Activated B cell treated with CpG ODN at 0.5 μM for 24 hours (primary cell): Measurements from ENCODE around the gene FANCC. TPM values are rescaled to one million over a fixed set of nuclear protein-coding genes. Genes with fewer than 3 reads are reported as not detected.
"Not testable (repeated sequence)": the region's sequence is repeated elsewhere in the genome, so short reads cannot be mapped to it uniquely, and the experiment has no call there.

Experiments used
- ATAC-seq: fragments of 200-7000 bp; cut with Tn5 transposase; one replicate; pipeline ENCODE4 v1.10.0; 2021; ENCODE audit warnings: low read depth, mild to moderate bottlenecking, moderate library complexity
- CTCF ChIA-PET: fragments of 350-600 bp; sonication (Branson Sonifier 250); formaldehyde crosslinking; loops from one replicate; lab custom pipeline; 2021; ENCODE audit warnings: antibody characterized with exemption; lab: Charles Lee
- POLR2A ChIA-PET: fragments of 350-600 bp; sonication (Branson Sonifier 250); formaldehyde crosslinking; loops from one replicate; lab custom pipeline; 2021; ENCODE audit warnings: antibody characterized with exemption; lab: Charles Lee
- DNase-seq: peaks from one replicate; pipeline ENCODE4 v3.0.0; 2022
- H3K27ac Mint-ChIP-seq: one replicate; pipeline ENCODE4 v1.8.0; 2020; ENCODE audit warnings: mixed read lengths
- H3K27me3 Mint-ChIP-seq: one replicate; pipeline ENCODE4 v1.8.0; 2021; ENCODE audit warnings: mixed read lengths
- H3K36me3 Mint-ChIP-seq: one replicate; pipeline ENCODE4 v1.8.0; 2021; ENCODE audit warnings: low read depth, mixed read lengths
- H3K4me1 Mint-ChIP-seq: one replicate; pipeline ENCODE4 v1.8.0; 2021; ENCODE audit warnings: mixed read lengths
- H3K4me3 Mint-ChIP-seq: one replicate; pipeline ENCODE4 v1.8.0; 2020; ENCODE audit warnings: mild to moderate bottlenecking, mixed read lengths
- H3K9me3 Mint-ChIP-seq: one replicate; pipeline ENCODE4 v1.8.0; 2020; ENCODE audit warnings: mixed read lengths
- CTCF ChIP-seq: fragments of 200-600 bp; IDR thresholded peaks from one replicate; pipeline ENCODE4 v1.8.0; 2022; ENCODE audit warnings: antibody characterized with exemption, mild to moderate bottlenecking
- intact Hi-C: fragments of 100-400 bp; cut with micrococcal nuclease; formaldehyde crosslinking; loops from one replicate; pipeline ENCODE4 v1.15.1; 2024
- total RNA-seq: library from RNA; stranded (reverse); gene quantifications from 2 replicates; pipeline ENCODE4 v1.2.3, GENCODE V29; 2022

The FANCC gene
- total RNA-seq, 1 donor from 2014 or later: 11.4 TPM

DNA sequence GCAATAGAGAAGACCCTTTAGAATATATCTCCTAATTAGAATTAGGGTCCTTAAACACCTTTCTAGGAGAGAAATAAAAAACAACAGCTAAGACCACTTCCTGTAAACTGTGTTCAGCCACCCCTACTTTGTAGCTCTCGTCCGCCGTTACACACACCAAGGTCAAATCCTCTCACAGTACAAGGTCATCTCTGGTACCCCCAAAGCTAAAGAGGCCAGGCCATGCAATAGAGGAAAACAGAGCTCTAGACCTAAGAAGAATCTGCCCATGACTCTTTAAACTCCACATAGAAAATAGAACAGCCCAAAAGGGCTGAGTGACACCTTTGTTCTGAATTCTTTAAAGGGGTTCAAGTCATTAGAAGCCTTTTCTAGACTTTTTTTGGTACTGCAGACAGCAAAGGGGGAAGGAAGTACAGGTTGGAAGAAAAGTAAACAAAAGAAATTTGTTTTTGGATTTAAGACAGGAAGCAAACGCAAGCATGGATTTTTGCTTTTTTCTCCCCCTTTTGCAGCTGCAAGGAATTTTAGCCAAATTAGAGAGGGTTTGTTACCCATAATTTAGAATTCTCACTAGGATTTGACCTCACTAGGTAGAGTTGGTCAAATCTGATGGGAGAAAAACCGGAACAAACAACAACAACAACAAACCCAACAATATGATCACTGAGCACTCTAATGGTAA lies 13.4 kb upstream of the FANCC start:
- POLR2A ChIA-PET: no interaction called here
- Mint-ChIP-seq H3K27ac (no peak overlapping the region), H3K36me3 (no peaks in the 10 kb centered on the region), H3K4me1 (no peaks in the 10 kb centered on the region), H3K27me3 (peaks cover 6% of the 10 kb centered on the region), H3K4me3 (no peak overlapping the region), H3K9me3 (peaks cover 3% of the 10 kb centered on the region)
- ATAC-seq: no peak
- CTCF ChIA-PET: no interaction called here
- DNase-seq: no peak
- TF ChIP-seq CTCF: no peak
- intact Hi-C loops: no loop called here

GRCh38 chr9:95329061-95329460 lies 11.6 kb upstream of the FANCC start:
- H3K36me3 Mint-ChIP-seq, H3K9me3 Mint-ChIP-seq, CTCF ChIA-PET, DNase-seq, H3K4me3 Mint-ChIP-seq, H3K4me1 Mint-ChIP-seq, H3K27ac Mint-ChIP-seq, ATAC-seq, intact Hi-C loops, H3K27me3 Mint-ChIP-seq: not testable (repeated sequence)
- POLR2A ChIA-PET: interaction anchor here (0.7 kb wide), 1 partner anchor 9 kb away, joined by 3 read pairs; no protein-coding TSS in a partner anchor

DNA sequence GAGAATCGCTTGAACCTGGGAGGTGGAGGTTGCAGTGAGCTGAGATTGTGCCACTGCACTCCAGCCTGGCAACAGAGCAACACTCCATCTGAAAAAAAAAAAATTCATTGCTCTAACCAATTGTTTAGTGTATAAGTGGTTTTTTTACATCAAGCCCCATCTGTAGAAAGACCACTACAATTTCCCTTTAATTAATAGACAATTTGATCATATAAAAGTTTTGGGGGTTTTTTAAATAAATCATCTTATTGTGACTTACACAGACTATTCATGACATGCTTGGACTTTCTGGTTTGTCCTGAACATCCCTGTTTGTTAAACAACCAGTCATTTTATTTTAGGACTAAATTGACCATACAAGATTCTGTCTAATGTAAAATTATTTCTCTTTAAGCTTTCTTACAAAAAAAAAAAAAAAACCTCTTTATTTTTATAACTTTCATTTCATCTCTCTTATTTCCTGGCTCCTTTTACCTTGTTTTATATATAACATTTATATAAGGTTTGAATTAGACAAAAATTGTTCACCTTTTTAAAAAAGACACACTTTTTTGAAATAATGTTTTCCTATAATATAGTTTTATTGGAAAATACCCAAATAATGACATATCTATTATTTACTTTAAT lies 9.8 kb upstream of the FANCC start:
- Mint-ChIP-seq H3K27me3 (peaks cover 10% of the 10 kb centered on the region), H3K4me3 (no peak overlapping the region), H3K27ac (no peak overlapping the region), H3K9me3 (peaks cover 5% of the 10 kb centered on the region), H3K4me1 (no peaks in the 10 kb centered on the region), H3K36me3 (no peaks in the 10 kb centered on the region)
- intact Hi-C loops: no loop called here
- CTCF ChIA-PET: no interaction called here
- DNase-seq: no peak
- TF ChIP-seq CTCF: no peak
- POLR2A ChIA-PET: no interaction called here
- ATAC-seq: no peak

GRCh38 chr9:95325221-95325620 lies 7.7 kb upstream of the FANCC start:
- ChIA-PET CTCF (no interaction called here), POLR2A (no interaction called here)
- H3K36me3 Mint-ChIP-seq: no peaks in the 10 kb centered on the region
- TF ChIP-seq CTCF: no peak
- H3K27ac Mint-ChIP-seq: no peak overlapping the region
- intact Hi-C loops: no loop called here
- DNase-seq (no peak), ATAC-seq (no peak)
- H3K27me3 Mint-ChIP-seq: peaks cover 13% of the 10 kb centered on the region
- no peaks in the 10 kb centered on the region for H3K4me1 Mint-ChIP-seq
- H3K4me3 Mint-ChIP-seq: no peak overlapping the region
- peaks cover 5% of the 10 kb centered on the region for H3K9me3 Mint-ChIP-seq

GRCh38 chr9:95317893-95318211 lies 343 bp upstream of the FANCC start:
- Mint-ChIP-seq H3K27ac (peak overlapping the region; percentile 91), H3K36me3 (peaks cover 3% of the 10 kb centered on the region), H3K4me1 (peaks cover 12% of the 10 kb centered on the region), H3K9me3 (no peaks in the 10 kb centered on the region), H3K27me3 (peaks cover 9% of the 10 kb centered on the region), H3K4me3 (peak overlapping the region; percentile 92)
- POLR2A ChIA-PET: interaction anchor here (0.6 to 1.3 kb wide), 4 partner anchors 193 to 1134 kb away, joined by 3 to 4 read pairs (median 3); partner anchors contain the start of gene ERCC6L2
- CTCF ChIA-PET: no interaction called here
- TF ChIP-seq CTCF: no peak
- intact Hi-C loops: loop anchor here (1.0 to 10.0 kb wide), 8 partner anchors 192 to 1917 kb away; partner anchors contain the start of genes AOPEP, ERCC6L2 and ZNF782
- ATAC-seq (no peak), DNase-seq (no peak)
